GM23338 (cell line): ENCODE data around the gene LRRN4.

ENCODE experiments used
- EZH2 ChIP-seq: fragments of 200-600 bp; sonication (generic); IDR thresholded peaks from one replicate; pipeline ENCODE4 v1.8.0; 2017; ENCODE audit warnings: antibody characterized with exemption, mild to moderate bottlenecking, low read depth; ENCODE audit not compliant: unreplicated experiment
- TF ChIP-seq, protein P1 (sequence below), 2 experiments: fragments of 200-600 bp in 1 of 2; sonication (generic) in 1 of 2; conservative IDR thresholded peaks; 2 replicates each; pipeline versions ENCODE4 v1.5.1 to v1.6.1; 2016 to 2017; ENCODE audit warnings: antibody characterized with exemption in 2 of 2, low read depth in 2 of 2, mild to moderate bottlenecking in 2 of 2, moderate library complexity in 1 of 2
- TF ChIP-seq, protein P2 (sequence below): IDR thresholded peaks from 2 replicates; pipeline ENCODE4 v1.6.1; 2016; ENCODE audit warnings: antibody characterized with exemption
- TF ChIP-seq, protein P3 (sequence below): IDR thresholded peaks from one replicate; pipeline ENCODE4 v1.6.1; 2018; ENCODE audit warnings: antibody characterized with exemption; ENCODE audit not compliant: unreplicated experiment

DNA sequence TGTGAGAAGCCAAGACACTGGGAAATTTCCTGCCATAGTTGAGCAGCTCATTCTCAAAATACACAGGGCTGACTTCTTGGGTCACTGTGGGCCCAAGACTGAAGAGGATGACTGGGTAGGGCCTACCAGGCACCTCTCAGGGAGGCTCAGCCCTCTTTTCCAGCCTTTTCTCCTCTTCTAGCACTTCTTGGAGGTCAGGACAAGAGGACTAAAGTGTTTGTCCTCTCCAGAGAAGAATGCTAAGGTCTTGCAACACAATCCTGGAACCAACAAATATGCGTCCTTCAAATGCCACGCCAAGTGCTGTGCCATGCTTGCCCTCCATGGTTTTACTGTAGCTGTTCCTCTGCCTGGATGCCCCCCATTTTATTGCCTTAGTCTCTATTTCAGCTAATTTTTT, 3.3 kb upstream of the LRRN4 start:
- TF ChIP-seq, protein P1, sequence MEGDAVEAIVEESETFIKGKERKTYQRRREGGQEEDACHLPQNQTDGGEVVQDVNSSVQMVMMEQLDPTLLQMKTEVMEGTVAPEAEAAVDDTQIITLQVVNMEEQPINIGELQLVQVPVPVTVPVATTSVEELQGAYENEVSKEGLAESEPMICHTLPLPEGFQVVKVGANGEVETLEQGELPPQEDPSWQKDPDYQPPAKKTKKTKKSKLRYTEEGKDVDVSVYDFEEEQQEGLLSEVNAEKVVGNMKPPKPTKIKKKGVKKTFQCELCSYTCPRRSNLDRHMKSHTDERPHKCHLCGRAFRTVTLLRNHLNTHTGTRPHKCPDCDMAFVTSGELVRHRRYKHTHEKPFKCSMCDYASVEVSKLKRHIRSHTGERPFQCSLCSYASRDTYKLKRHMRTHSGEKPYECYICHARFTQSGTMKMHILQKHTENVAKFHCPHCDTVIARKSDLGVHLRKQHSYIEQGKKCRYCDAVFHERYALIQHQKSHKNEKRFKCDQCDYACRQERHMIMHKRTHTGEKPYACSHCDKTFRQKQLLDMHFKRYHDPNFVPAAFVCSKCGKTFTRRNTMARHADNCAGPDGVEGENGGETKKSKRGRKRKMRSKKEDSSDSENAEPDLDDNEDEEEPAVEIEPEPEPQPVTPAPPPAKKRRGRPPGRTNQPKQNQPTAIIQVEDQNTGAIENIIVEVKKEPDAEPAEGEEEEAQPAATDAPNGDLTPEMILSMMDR (conservative IDR thresholded peaks at IDR 0.05; ENCODE audit: low read depth in 2 of 2), result no peak
- TF ChIP-seq, protein P2, sequence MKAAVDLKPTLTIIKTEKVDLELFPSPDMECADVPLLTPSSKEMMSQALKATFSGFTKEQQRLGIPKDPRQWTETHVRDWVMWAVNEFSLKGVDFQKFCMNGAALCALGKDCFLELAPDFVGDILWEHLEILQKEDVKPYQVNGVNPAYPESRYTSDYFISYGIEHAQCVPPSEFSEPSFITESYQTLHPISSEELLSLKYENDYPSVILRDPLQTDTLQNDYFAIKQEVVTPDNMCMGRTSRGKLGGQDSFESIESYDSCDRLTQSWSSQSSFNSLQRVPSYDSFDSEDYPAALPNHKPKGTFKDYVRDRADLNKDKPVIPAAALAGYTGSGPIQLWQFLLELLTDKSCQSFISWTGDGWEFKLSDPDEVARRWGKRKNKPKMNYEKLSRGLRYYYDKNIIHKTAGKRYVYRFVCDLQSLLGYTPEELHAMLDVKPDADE, result no peak
- TF ChIP-seq EZH2, result no peak
- TF ChIP-seq, protein P3, sequence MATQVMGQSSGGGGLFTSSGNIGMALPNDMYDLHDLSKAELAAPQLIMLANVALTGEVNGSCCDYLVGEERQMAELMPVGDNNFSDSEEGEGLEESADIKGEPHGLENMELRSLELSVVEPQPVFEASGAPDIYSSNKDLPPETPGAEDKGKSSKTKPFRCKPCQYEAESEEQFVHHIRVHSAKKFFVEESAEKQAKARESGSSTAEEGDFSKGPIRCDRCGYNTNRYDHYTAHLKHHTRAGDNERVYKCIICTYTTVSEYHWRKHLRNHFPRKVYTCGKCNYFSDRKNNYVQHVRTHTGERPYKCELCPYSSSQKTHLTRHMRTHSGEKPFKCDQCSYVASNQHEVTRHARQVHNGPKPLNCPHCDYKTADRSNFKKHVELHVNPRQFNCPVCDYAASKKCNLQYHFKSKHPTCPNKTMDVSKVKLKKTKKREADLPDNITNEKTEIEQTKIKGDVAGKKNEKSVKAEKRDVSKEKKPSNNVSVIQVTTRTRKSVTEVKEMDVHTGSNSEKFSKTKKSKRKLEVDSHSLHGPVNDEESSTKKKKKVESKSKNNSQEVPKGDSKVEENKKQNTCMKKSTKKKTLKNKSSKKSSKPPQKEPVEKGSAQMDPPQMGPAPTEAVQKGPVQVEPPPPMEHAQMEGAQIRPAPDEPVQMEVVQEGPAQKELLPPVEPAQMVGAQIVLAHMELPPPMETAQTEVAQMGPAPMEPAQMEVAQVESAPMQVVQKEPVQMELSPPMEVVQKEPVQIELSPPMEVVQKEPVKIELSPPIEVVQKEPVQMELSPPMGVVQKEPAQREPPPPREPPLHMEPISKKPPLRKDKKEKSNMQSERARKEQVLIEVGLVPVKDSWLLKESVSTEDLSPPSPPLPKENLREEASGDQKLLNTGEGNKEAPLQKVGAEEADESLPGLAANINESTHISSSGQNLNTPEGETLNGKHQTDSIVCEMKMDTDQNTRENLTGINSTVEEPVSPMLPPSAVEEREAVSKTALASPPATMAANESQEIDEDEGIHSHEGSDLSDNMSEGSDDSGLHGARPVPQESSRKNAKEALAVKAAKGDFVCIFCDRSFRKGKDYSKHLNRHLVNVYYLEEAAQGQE, result no peak
